GM23248 (cell line): ENCODE results near the gene ANKRD6. TPM values are rescaled to one million over a fixed set of nuclear protein-coding genes. Genes with fewer than 3 reads are reported as not detected.
A peak's percentile ranks its signal among the peaks of the same experiment; 100 is the strongest.

Experiments used
- DNase-seq: peaks from one replicate; pipeline ENCODE4 v3.0.0-alpha.2; 2015
- H2AFZ ChIP-seq: fragments of 200-600 bp; sonication (generic); 2 replicates; pipeline ENCODE4 v1.6.1; 2016; ENCODE audit warnings: antibody characterized with exemption
- H3F3A ChIP-seq: fragments of 200-600 bp; sonication (generic); 2 replicates; pipeline ENCODE4 v1.6.1; 2016; ENCODE audit warnings: mild to moderate bottlenecking, antibody characterized with exemption, mixed run types; ENCODE audit not compliant: insufficient read depth
- H3K27ac ChIP-seq: fragments of 200-600 bp; sonication (generic); 2 replicates; pipeline ENCODE4 v1.5.1; 2016; ENCODE audit warnings: mild to moderate bottlenecking
- H3K27me3 ChIP-seq: fragments of 200-600 bp; sonication (generic); replicated peaks from 2 replicates; pipeline ENCODE4 v1.6.1; 2016; ENCODE audit warnings: mild to moderate bottlenecking; ENCODE audit not compliant: insufficient read depth
- H3K36me3 ChIP-seq: fragments of 200-600 bp; sonication (generic); 2 replicates; pipeline ENCODE4 v1.6.1; 2016; ENCODE audit warnings: low read depth, mild to moderate bottlenecking
- H3K4me1 ChIP-seq: fragments of 200-600 bp; sonication (generic); 2 replicates; pipeline ENCODE4 v1.6.1; 2016; ENCODE audit warnings: mild to moderate bottlenecking; ENCODE audit not compliant: insufficient read depth
- H3K4me2 ChIP-seq: fragments of 200-600 bp; sonication (generic); one replicate; pipeline ENCODE4 v1.6.1; 2016; ENCODE audit warnings: mild to moderate bottlenecking; ENCODE audit not compliant: unreplicated experiment
- H3K4me3 ChIP-seq: fragments of 200-600 bp; sonication (generic); 2 replicates; pipeline ENCODE4 v1.5.1; 2016; ENCODE audit warnings: mild to moderate bottlenecking
- H3K79me2 ChIP-seq: fragments of 200-600 bp; sonication (generic); 2 replicates; pipeline ENCODE4 v1.6.1; 2016; ENCODE audit warnings: mild to moderate bottlenecking; ENCODE audit not compliant: insufficient read depth
- H3K9ac ChIP-seq: fragments of 200-600 bp; sonication (generic); 2 replicates; pipeline ENCODE4 v1.6.1; 2016; ENCODE audit warnings: mild to moderate bottlenecking
- H3K9me2 ChIP-seq: fragments of 200-600 bp; sonication (generic); 2 replicates; pipeline ENCODE4 v1.6.1; 2016; ENCODE audit warnings: mixed run types, mild to moderate bottlenecking, moderate library complexity; ENCODE audit not compliant: insufficient read depth
- H3K9me3 ChIP-seq: fragments of 200-600 bp; sonication (generic); one replicate; pipeline ENCODE4 v1.6.1; 2017; ENCODE audit warnings: low read depth
- H4K20me1 ChIP-seq: fragments of 200-600 bp; sonication (generic); 2 replicates; pipeline ENCODE4 v1.6.0; 2016; ENCODE audit not compliant: insufficient read depth
- EZH2 ChIP-seq: fragments of 200-600 bp; sonication (generic); IDR thresholded peaks from 2 replicates; pipeline ENCODE4 v1.6.1; 2018; ENCODE audit warnings: antibody characterized with exemption, mild to moderate bottlenecking; ENCODE audit not compliant: insufficient read depth, poor library complexity, severe bottlenecking
- EZH2phosphoT487 ChIP-seq: fragments of 200-600 bp; sonication (generic); IDR thresholded peaks from 2 replicates; pipeline ENCODE4 v1.6.1; 2018; ENCODE audit warnings: antibody characterized with exemption, moderate library complexity, mild to moderate bottlenecking, low read depth; ENCODE audit not compliant: insufficient read depth
- WGBS, 2 experiments: methylation state at CpG; one replicate each; pipeline ENCODE4 v1.1.6; 2015 to 2017; ENCODE audit warnings: low lambda C conversion rate in 2 of 2, low coverage in 1 of 2; ENCODE audit errors: missing lambda C conversion rate in 2 of 2; 5-methylcytosine and 5-hydroxymethylcytosine counted together
- in situ Hi-C: fragments of 300-500 bp; cut with MboI; formaldehyde crosslinking; loops from 2 replicates; pipeline ENCODE4 v1.15.0; 2020
- polyA plus RNA-seq: library from polyadenylated mRNA; unstranded; fragments of >200 nt; fragmentation: Nextera tagmentation; extraction: Ambion mirVana; gene quantifications from 2 replicates; pipeline ENCODE4 v1.2.1, GENCODE V29; 2016
- total RNA-seq: library from RNA; depleted of rRNA; stranded (reverse); fragments of >200 nt; shearing (Covaris generic); gene quantifications from 2 replicates; pipeline ENCODE4 v1.2.3, GENCODE V29; 2014

Gene ANKRD6
- total and polyA plus RNA-seq, 2 experiments from 2014 or later, result 0.54 to 12.4 TPM

- Histone ChIP-seq H3K79me2 (no peaks in the 10 kb centered on the region), H3K27ac (no peak overlapping the region), H3K9me3 (no peaks in the 10 kb centered on the region), H3K4me2 (no peak overlapping the region), H3K4me3 (no peak overlapping the region), H3K9me2 (no peaks in the 10 kb centered on the region), H3K4me1 (no peaks in the 10 kb centered on the region), H3F3A (no peaks in the 10 kb centered on the region), H3K27me3 (peaks cover 24% of the 10 kb centered on the region), H3K9ac (no peak overlapping the region), H2AFZ (no peak overlapping the region), H3K36me3 (no peaks in the 10 kb centered on the region), H4K20me1 (no peaks in the 10 kb centered on the region)
- DNase-seq, result no peak
- TF ChIP-seq EZH2, result no peak
- TF ChIP-seq EZH2phosphoT487, result no peak
- in situ Hi-C loops, result no loop called here
- 28 to 40% methylated on average over 3 of the region's 3 CpGs for WGBS, 2 experiments
Observed at GRCh38 chr6:89404512-89404911, 28.4 kb upstream of the ANKRD6 start.

GRCh38 chr6:89406141-89406540 is 26.8 kb upstream of the ANKRD6 start:
- H2AFZ ChIP-seq, result no peak overlapping the region
- no peaks in the 10 kb centered on the region for H3K9me2 ChIP-seq
- H3K27ac ChIP-seq, result no peak overlapping the region
- no peaks in the 10 kb centered on the region for H3K79me2 ChIP-seq
- in situ Hi-C loops, result no loop called here
- 60% methylated on average over 10 of the region's 10 CpGs for WGBS, 2 experiments
- no peak for DNase-seq
- no peaks in the 10 kb centered on the region for H3K36me3 ChIP-seq
- H3K4me1 ChIP-seq, result no peaks in the 10 kb centered on the region
- H3K9ac ChIP-seq, result no peak overlapping the region
- H3K9me3 ChIP-seq, result no peaks in the 10 kb centered on the region
- peaks cover 40% of the 10 kb centered on the region for H3K27me3 ChIP-seq
- H3F3A ChIP-seq, result no peaks in the 10 kb centered on the region
- H4K20me1 ChIP-seq, result no peaks in the 10 kb centered on the region
- TF ChIP-seq EZH2phosphoT487, result no peak
- TF ChIP-seq EZH2, result no peak
- H3K4me3 ChIP-seq, result no peak overlapping the region
- H3K4me2 ChIP-seq, result no peak overlapping the region

DNA sequence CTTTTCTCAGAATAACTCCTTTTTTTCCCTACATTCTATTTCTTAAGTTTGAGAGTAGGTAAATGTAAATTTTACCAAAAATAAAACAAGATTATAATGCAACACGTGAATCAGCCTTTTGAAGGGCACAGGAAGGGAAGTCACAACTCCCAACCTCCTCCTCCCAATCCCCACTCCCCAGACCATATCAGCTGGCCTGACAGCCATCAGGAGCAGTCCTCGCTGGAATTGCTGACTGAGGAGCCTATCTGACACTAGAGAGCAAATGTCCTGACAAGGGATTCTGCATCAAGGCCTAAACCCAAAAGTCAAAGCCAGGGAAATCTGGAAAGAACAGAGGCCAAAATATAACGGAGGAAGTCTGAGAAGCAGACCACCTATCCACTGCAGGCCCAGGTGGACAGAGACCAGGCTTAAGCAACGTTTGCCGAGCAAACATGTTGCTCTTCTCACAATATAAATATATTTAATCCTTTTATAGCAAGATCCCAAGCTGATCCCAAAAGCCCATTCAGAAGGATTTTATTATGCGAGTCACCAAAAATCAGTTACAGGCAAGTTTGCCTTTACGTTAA is 23.4 kb upstream of the ANKRD6 start:
- Histone ChIP-seq H3K4me3 (no peak overlapping the region), H4K20me1 (no peaks in the 10 kb centered on the region), H3K79me2 (no peaks in the 10 kb centered on the region), H3K4me1 (no peaks in the 10 kb centered on the region), H3K36me3 (no peaks in the 10 kb centered on the region), H3K4me2 (no peak overlapping the region), H2AFZ (no peak overlapping the region), H3K9me2 (no peaks in the 10 kb centered on the region), H3F3A (no peaks in the 10 kb centered on the region), H3K27ac (no peak overlapping the region), H3K9me3 (no peaks in the 10 kb centered on the region), H3K27me3 (peaks cover 71% of the 10 kb centered on the region), H3K9ac (no peak overlapping the region)
- TF ChIP-seq EZH2 (no peak), EZH2phosphoT487 (no peak)
- 79 to 82% methylated on average over 7 of the region's 7 CpGs for WGBS, 2 experiments
- DNase-seq, result no peak
- in situ Hi-C loops, result no loop called here

DNA sequence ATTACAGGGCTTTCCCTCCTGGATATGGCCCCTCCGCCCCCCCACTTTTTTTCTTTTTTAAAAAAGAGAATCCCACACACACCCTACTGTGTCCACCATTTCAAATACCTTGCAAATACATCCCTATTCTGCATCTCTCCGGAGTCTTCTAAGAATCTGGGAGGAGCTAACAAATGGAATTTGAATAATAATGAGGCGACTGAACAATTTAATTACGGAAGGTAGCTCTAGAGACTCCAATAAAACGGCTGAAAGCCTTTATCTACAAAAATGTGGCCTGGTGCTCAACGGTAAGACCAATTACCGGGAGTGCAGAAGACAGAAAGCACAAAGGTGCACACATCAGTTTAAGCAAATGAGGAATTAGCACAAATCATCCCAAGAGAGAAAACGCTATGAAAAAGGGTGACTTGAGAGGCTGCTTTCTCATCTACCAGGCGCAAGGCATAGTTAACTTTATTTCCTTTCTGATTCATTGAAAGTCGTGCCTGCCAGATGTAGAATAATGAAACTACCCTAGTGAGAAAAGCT is 22.7 kb upstream of the ANKRD6 start:
- Histone ChIP-seq H4K20me1 (no peaks in the 10 kb centered on the region), H3K4me1 (no peaks in the 10 kb centered on the region), H3F3A (no peaks in the 10 kb centered on the region), H3K9ac (no peak overlapping the region), H3K9me3 (no peaks in the 10 kb centered on the region), H3K4me2 (no peak overlapping the region), H3K27me3 (peaks cover 78% of the 10 kb centered on the region), H3K9me2 (no peaks in the 10 kb centered on the region), H2AFZ (no peak overlapping the region), H3K36me3 (no peaks in the 10 kb centered on the region), H3K27ac (no peak overlapping the region), H3K4me3 (no peak overlapping the region), H3K79me2 (no peaks in the 10 kb centered on the region)
- in situ Hi-C loops, result no loop called here
- 57 to 62% methylated on average over 10 of the region's 10 CpGs for WGBS, 2 experiments
- DNase-seq, result peak; percentile 36
- 0 out of 2 replicates have a peak, but pooled peaks have one; percentile 25 for TF ChIP-seq EZH2phosphoT487
- TF ChIP-seq EZH2, result no peak
